GM12878 (cell line): ENCODE data around the gene MAIP1. TPM values are rescaled to one million over a fixed set of nuclear protein-coding genes. Genes with fewer than 3 reads are reported as not detected.

Source experiments
- ATAC-seq: fragments of 200-7000 bp; cut with Tn5 transposase; 3 replicates; pipeline ENCODE4 v1.9.1; 2020; ENCODE audit warnings: mild to moderate bottlenecking, moderate library complexity
- BruUV-seq: library from RNA; stranded (reverse); fragments of 400-500 nt; replicated peaks from 2 replicates; lab custom pipeline; 2021; lab: Mats Ljungman, UMichigan
- CTCF ChIA-PET: fragments of 300-600 bp; sonication (Branson Sonifier 250); formaldehyde crosslinking; extraction: SDS; loops from one replicate; lab custom pipeline; 2021; ENCODE audit warnings: inconsistent platforms; lab: Yijun Ruan, JAX
- POLR2A ChIA-PET: fragments of 350-600 bp; formaldehyde crosslinking; extraction: SDS; loops from one replicate; lab custom pipeline; 2021; ENCODE audit warnings: inconsistent platforms; lab: Charles Lee
- RAD21 ChIA-PET: fragments of 300-600 bp; sonication (Branson Sonifier 250); formaldehyde crosslinking; loops from one replicate; lab custom pipeline; 2023; ENCODE audit warnings: antibody characterized with exemption; ENCODE audit not compliant: unreplicated experiment; lab: Charles Lee
- SMC1A ChIA-PET: fragments of 300-600 bp; sonication (Branson Sonifier 250); formaldehyde crosslinking; loops from one replicate; lab custom pipeline; 2023; ENCODE audit not compliant: unreplicated experiment, uncharacterized antibody; lab: Charles Lee
- DNase-seq: peaks from one replicate; pipeline ENCODE4 v3.0.0-alpha.2; 2011; ENCODE audit warnings: low read depth, low spot score
- FAIRE-seq: peaks from 3 replicates; lab custom pipeline; 2011; peaks lifted over from hg19 to GRCh38; lab: Jason Lieb, UNC
- H2AFZ ChIP-seq: 2 replicates; pipeline ENCODE4 v1.6.0; 2011; ENCODE audit warnings: low read depth, low read length, control low read depth; ENCODE audit not compliant: control insufficient read depth
- H3K27ac ChIP-seq: 2 replicates; pipeline ENCODE4 v1.5.1; 2011; ENCODE audit warnings: control low read depth; ENCODE audit not compliant: control insufficient read depth, insufficient read depth
- H3K27me3 ChIP-seq, 2 experiments: replicated peaks in 1 of 2; 2 replicates each; pipeline versions ENCODE4 v1.6.0 to v1.6.1; 2011; ENCODE audit warnings: low read length in 1 of 2; ENCODE audit not compliant: control insufficient read depth in 2 of 2, insufficient read depth in 2 of 2
- H3K36me3 ChIP-seq, 2 experiments: 2 replicates each; pipeline ENCODE4 v1.5.1; 2011; ENCODE audit warnings: low read length in 1 of 2; ENCODE audit not compliant: control insufficient read depth in 2 of 2, insufficient read depth in 2 of 2
- H3K4me1 ChIP-seq: 2 replicates; pipeline ENCODE4 v1.6.1; 2011; ENCODE audit warnings: mild to moderate bottlenecking, low read length, moderate library complexity, mixed read lengths; ENCODE audit not compliant: control insufficient read depth, insufficient read depth
- H3K4me2 ChIP-seq: 2 replicates; pipeline ENCODE4 v1.6.0; 2011; ENCODE audit warnings: control low read depth; ENCODE audit not compliant: control insufficient read depth, insufficient read depth
- H3K4me3 ChIP-seq: fragments of 200-600 bp; sonication (generic); 2 replicates; pipeline ENCODE4 v1.5.1; 2016
- H3K79me2 ChIP-seq: 2 replicates; pipeline ENCODE4 v1.6.0; 2011; ENCODE audit warnings: low read length; ENCODE audit not compliant: control insufficient read depth, insufficient read depth
- H3K9ac ChIP-seq: 2 replicates; pipeline ENCODE4 v1.8.0; 2011; ENCODE audit warnings: low read length, control low read depth, mixed read lengths; ENCODE audit not compliant: control insufficient read depth, insufficient read depth
- H3K9me3 ChIP-seq: replicated peaks from 3 replicates; pipeline ENCODE4 v1.5.1; 2011; ENCODE audit warnings: mild to moderate bottlenecking, low read length; ENCODE audit not compliant: control insufficient read depth, insufficient read depth
- H4K20me1 ChIP-seq: 2 replicates; pipeline ENCODE4 v1.6.0; 2011; ENCODE audit not compliant: control insufficient read depth, insufficient read depth
- CEBPZ ChIP-seq: fragments of 150-350 bp; IDR thresholded peaks from 2 replicates; pipeline ENCODE4 v1.6.1; 2016; ENCODE audit warnings: low read depth, low read length
- CUX1 ChIP-seq: IDR thresholded peaks from 2 replicates; pipeline ENCODE4 v1.6.1; 2012; ENCODE audit warnings: improper control_type of control experiment, low read depth, low read length; ENCODE audit not compliant: insufficient replicate concordance
- ETV6 ChIP-seq, 2 experiments: fragments of 450-650 bp in 1 of 2; IDR thresholded peaks in 1 of 2; conservative IDR thresholded peaks in 1 of 2; 2 replicates each; pipeline ENCODE4 v1.6.1; 2014; ENCODE audit warnings: antibody characterized with exemption in 1 of 2, borderline replicate concordance in 1 of 2, low read depth in 1 of 2, mild to moderate bottlenecking in 1 of 2, moderate library complexity in 1 of 2
- HCFC1 ChIP-seq: fragments of 150-350 bp; IDR thresholded peaks from 2 replicates; pipeline ENCODE4 v1.6.1; 2014; ENCODE audit warnings: low read length
- NFYA ChIP-seq: IDR thresholded peaks from 2 replicates; pipeline ENCODE4 v1.6.1; 2011; ENCODE audit warnings: low read depth, mild to moderate bottlenecking, low read length, improper control_type of control experiment, borderline replicate concordance
- YY1 ChIP-seq: IDR thresholded peaks from 2 replicates; pipeline ENCODE4 v1.6.1; 2011; ENCODE audit warnings: low read depth, mild to moderate bottlenecking, low read length
- ZBTB33 ChIP-seq: fragments of 450-650 bp; IDR thresholded peaks from 2 replicates; pipeline ENCODE4 v1.6.1; 2017; ENCODE audit warnings: mild to moderate bottlenecking
- WGBS: methylation state at CpG from one replicate; pipeline ENCODE4 v1.1.6; 2016; ENCODE audit warnings: low lambda C conversion rate; ENCODE audit not compliant: insufficient replicate concordance, insufficient coverage; ENCODE audit errors: missing lambda C conversion rate; 5-methylcytosine and 5-hydroxymethylcytosine counted together
- in situ Hi-C: fragments of 300-500 bp; cut with MboI; formaldehyde crosslinking; loops from 9 replicates; pipeline ENCODE4 v1.14.3; 2018; ENCODE audit warnings: mixed read lengths
- intact Hi-C: fragments of 100-400 bp; cut with micrococcal nuclease; formaldehyde crosslinking; loops from one replicate; pipeline ENCODE4 v1.14.2; 2022; ENCODE audit not compliant: unreplicated experiment
- polyA plus RNA-seq, 11 experiments: library from polyadenylated mRNA; depleted of rRNA in 4 of 11; unstranded in 6 of 11; stranded (reverse) in 5 of 11; fragments of >200 nt; fragmentation: Nextera tagmentation in 4 of 11; fragmentation: Illumina TruSeq in 1 of 11; extraction: Ambion mirVana in 4 of 11; extraction: Trizol in 1 of 11; gene quantifications; 1 replicate in 1 of 11; 2 replicates in 10 of 11; pipeline versions ENCODE4 v1.2.1 to v1.2.3, GENCODE V29; 2011 to 2016; ENCODE audit warnings: inconsistent platforms in 2 of 11, missing spikeins in 2 of 11, low read depth in 1 of 11
- total RNA-seq, 4 experiments: library from RNA; depleted of rRNA in 3 of 4; stranded (reverse); fragments of >200 nt in 3 of 4; fragmentation: Illumina TruSeq in 1 of 4; extraction: Trizol in 1 of 4; gene quantifications; 2 replicates each; pipeline versions ENCODE4 v1.2.1 to v1.2.3, GENCODE V29; 2013 to 2021

Gene MAIP1
- total and polyA plus RNA-seq, 10 of the 15 experiments (the other 5 are each of a cell fraction or from before 2014, with no cell fraction given) = 5.4 to 41.4 (median 25.4) TPM

GRCh38 chr2:200012401-200012800, 57.0 kb downstream of the MAIP1 start:
- H3K4me1 ChIP-seq = no peaks in the 10 kb centered on the region
- BruUV-seq = no TSS peak
- FAIRE-seq (no peak), ATAC-seq (no peak), DNase-seq (no peak)
- no peaks in the 10 kb centered on the region for H3K79me2 ChIP-seq
- SMC1A ChIA-PET = no interaction called here
- RAD21 ChIA-PET = no interaction called here
- H3K27me3 ChIP-seq = no peaks in the 10 kb centered on the region
- no peak overlapping the region for H3K9ac ChIP-seq
- no peaks in the 10 kb centered on the region for H3K36me3 ChIP-seq
- H4K20me1 ChIP-seq = no peaks in the 10 kb centered on the region
- no peak overlapping the region for H3K4me2 ChIP-seq
- H3K4me3 ChIP-seq = no peak overlapping the region
- H3K9me3 ChIP-seq = no peaks in the 10 kb centered on the region; the same call in 2 of the 3 replicates
- in situ Hi-C loops (no loop called here), intact Hi-C loops (no loop called here)
- 96% methylated on average over 1 of the region's 1 CpG for WGBS
- POLR2A ChIA-PET = no interaction called here
- no peak overlapping the region for H3K27ac ChIP-seq
- TF ChIP-seq ETV6 (conservative IDR thresholded peaks at IDR 0.05 in 1 of 2, IDR thresholded peaks at IDR 0.05 in 1 of 2; ENCODE audit: borderline replicate concordance in 1 of 2, low read depth in 1 of 2) = no peak
- TF ChIP-seq CUX1 = no peak
- no peak for TF ChIP-seq YY1
- no peak for TF ChIP-seq CEBPZ
- no peak for TF ChIP-seq NFYA
- TF ChIP-seq HCFC1 = no peak
- TF ChIP-seq ZBTB33 = no peak
- H2AFZ ChIP-seq = no peak overlapping the region
- CTCF ChIA-PET = no interaction called here
